OCI-LY1 (cell line): Measurements from ENCODE around the gene SLC7A14.

Experiments used
- H2AFZ ChIP-seq: fragments of 200-600 bp; sonication (generic), shearing (Covaris generic); 2 replicates; pipeline ENCODE4 v1.6.0; 2014; ENCODE audit warnings: antibody characterized with exemption, mild to moderate bottlenecking, low read length
- H3F3A ChIP-seq: fragments of 200-600 bp; sonication (generic), shearing (Covaris generic); 2 replicates; pipeline ENCODE4 v1.6.0; 2014; ENCODE audit warnings: mild to moderate bottlenecking, antibody characterized with exemption, low read length, moderate library complexity; ENCODE audit not compliant: insufficient read depth
- H3K27ac ChIP-seq: fragments of 200-600 bp; sonication (generic); 2 replicates; pipeline ENCODE4 v1.5.1; 2014; ENCODE audit warnings: low read length, mixed run types, mild to moderate bottlenecking, low read depth; ENCODE audit not compliant: poor library complexity, severe bottlenecking
- H3K27me3 ChIP-seq: fragments of 200-600 bp; sonication (generic); 2 replicates; pipeline ENCODE4 v1.6.0; 2014; ENCODE audit warnings: antibody characterized with exemption, mild to moderate bottlenecking, low read length, moderate library complexity; ENCODE audit not compliant: insufficient read depth
- H3K36me3 ChIP-seq: fragments of 200-600 bp; sonication (generic); 2 replicates; pipeline ENCODE4 v1.6.1; 2014; ENCODE audit warnings: mild to moderate bottlenecking, antibody characterized with exemption, low read length, moderate library complexity, mixed read lengths; ENCODE audit not compliant: insufficient read depth
- H3K4me1 ChIP-seq: fragments of 200-600 bp; sonication (generic); 2 replicates; pipeline ENCODE4 v1.5.1; 2014; ENCODE audit warnings: mild to moderate bottlenecking, low read length, moderate library complexity; ENCODE audit not compliant: insufficient read depth, severe bottlenecking
- H3K4me2 ChIP-seq: fragments of 200-600 bp; sonication (generic), shearing (Covaris generic); 2 replicates; pipeline ENCODE4 v1.6.1; 2014; ENCODE audit warnings: low read length
- H3K4me3 ChIP-seq: fragments of 200-600 bp; sonication (generic); 2 replicates; pipeline ENCODE4 v1.5.1; 2014; ENCODE audit warnings: low read length, low read depth, mild to moderate bottlenecking, mixed read lengths; ENCODE audit not compliant: poor library complexity, severe bottlenecking
- H3K79me2 ChIP-seq: fragments of 200-600 bp; shearing (Covaris generic); 2 replicates; pipeline ENCODE4 v1.6.1; 2016; ENCODE audit warnings: mixed run types, low read length, mixed read lengths; ENCODE audit not compliant: insufficient read depth
- H3K9ac ChIP-seq: fragments of 200-600 bp; sonication (generic), shearing (Covaris generic); 2 replicates; pipeline ENCODE4 v1.6.1; 2014; ENCODE audit warnings: mild to moderate bottlenecking, low read length, mixed read lengths
- H3K9me2 ChIP-seq: fragments of 200-600 bp; sonication (generic), shearing (Covaris generic); 2 replicates; pipeline ENCODE4 v1.6.1; 2014; ENCODE audit warnings: low read depth, mild to moderate bottlenecking, low read length, mixed read lengths
- H3K9me3 ChIP-seq: fragments of 200-600 bp; shearing (Covaris generic); 2 replicates; pipeline ENCODE4 v1.6.1; 2014; ENCODE audit warnings: low read length, mixed read lengths
- H4K20me1 ChIP-seq: fragments of 200-600 bp; sonication (generic), shearing (Covaris generic); 2 replicates; pipeline ENCODE4 v1.6.0; 2016; ENCODE audit warnings: mild to moderate bottlenecking, low read length; ENCODE audit not compliant: insufficient read depth
- EZH2 ChIP-seq: fragments of 200-600 bp; sonication (generic), shearing (Covaris generic); IDR thresholded peaks from 2 replicates; pipeline ENCODE4 v1.8.0; 2017; ENCODE audit warnings: borderline replicate concordance, mixed run types, mild to moderate bottlenecking, antibody characterized with exemption, low read length, moderate library complexity, mixed read lengths
- TF ChIP-seq, protein P1 (sequence below): fragments of 200-600 bp; sonication (generic), shearing (Covaris generic); IDR thresholded peaks from 2 replicates; pipeline ENCODE4 v1.5.1; 2017; ENCODE audit warnings: mild to moderate bottlenecking, antibody characterized with exemption, low read length, moderate library complexity, mixed read lengths

The SLC7A14 gene

DNA sequence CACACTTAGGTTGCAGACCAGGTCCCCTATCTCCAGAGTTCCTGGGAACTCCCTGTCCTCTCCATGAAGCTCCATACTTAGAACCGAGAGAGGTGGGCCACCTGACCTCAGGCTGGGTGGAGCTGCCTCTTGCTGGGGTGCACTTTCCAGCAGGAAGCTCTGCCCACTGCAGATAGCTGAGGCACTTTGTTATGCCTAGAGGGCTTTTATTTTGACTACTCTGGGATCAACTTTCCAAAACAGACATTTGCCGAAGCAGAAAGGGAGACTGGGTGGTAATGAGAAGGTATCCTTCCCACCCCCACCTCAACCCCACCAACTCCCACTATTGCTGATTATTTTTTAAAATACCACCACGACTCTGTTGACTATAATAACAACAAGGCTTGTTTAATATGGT lies 112.5 kb downstream of the SLC7A14 start:
- H3K9me3 ChIP-seq, result no peaks in the 10 kb centered on the region
- no peak overlapping the region for H3K9ac ChIP-seq
- H3K4me1 ChIP-seq, result no peaks in the 10 kb centered on the region
- H3K36me3 ChIP-seq, result no peaks in the 10 kb centered on the region
- H3K27me3 ChIP-seq, result peaks cover 4% of the 10 kb centered on the region; the same call in 1 of the 2 replicates
- no peak overlapping the region for H3K27ac ChIP-seq
- H3K4me2 ChIP-seq, result no peak overlapping the region
- no peaks in the 10 kb centered on the region for H3K79me2 ChIP-seq
- H2AFZ ChIP-seq, result no peak overlapping the region
- no peaks in the 10 kb centered on the region for H4K20me1 ChIP-seq
- TF ChIP-seq EZH2, result no peak
- TF ChIP-seq, protein P1, sequence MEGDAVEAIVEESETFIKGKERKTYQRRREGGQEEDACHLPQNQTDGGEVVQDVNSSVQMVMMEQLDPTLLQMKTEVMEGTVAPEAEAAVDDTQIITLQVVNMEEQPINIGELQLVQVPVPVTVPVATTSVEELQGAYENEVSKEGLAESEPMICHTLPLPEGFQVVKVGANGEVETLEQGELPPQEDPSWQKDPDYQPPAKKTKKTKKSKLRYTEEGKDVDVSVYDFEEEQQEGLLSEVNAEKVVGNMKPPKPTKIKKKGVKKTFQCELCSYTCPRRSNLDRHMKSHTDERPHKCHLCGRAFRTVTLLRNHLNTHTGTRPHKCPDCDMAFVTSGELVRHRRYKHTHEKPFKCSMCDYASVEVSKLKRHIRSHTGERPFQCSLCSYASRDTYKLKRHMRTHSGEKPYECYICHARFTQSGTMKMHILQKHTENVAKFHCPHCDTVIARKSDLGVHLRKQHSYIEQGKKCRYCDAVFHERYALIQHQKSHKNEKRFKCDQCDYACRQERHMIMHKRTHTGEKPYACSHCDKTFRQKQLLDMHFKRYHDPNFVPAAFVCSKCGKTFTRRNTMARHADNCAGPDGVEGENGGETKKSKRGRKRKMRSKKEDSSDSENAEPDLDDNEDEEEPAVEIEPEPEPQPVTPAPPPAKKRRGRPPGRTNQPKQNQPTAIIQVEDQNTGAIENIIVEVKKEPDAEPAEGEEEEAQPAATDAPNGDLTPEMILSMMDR, result no peak
- H3F3A ChIP-seq, result no peaks in the 10 kb centered on the region
- no peak overlapping the region for H3K4me3 ChIP-seq
- no peaks in the 10 kb centered on the region for H3K9me2 ChIP-seq

DNA sequence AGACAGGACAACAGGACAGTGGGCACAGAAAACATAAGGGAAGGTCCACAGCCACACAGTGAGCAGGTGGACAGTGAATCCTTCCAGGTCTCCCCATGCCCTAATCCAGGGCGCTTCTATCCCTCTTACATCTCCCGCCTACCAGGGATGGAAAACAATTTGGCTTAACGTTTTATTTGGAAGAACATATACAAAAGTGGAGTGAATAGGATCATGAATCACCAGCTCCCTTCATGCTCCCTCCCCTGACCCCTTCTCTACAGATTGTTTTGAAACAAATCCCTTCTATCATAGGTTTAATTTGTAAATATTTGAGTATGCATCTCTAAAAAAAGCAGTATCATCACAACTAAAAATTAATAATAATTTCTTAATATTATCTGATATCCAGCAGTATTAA lies 114.7 kb downstream of the SLC7A14 start:
- no peaks in the 10 kb centered on the region for H4K20me1 ChIP-seq
- no peak overlapping the region for H3K9ac ChIP-seq
- H3K27ac ChIP-seq, result no peak overlapping the region
- H3K4me1 ChIP-seq, result no peaks in the 10 kb centered on the region
- H3K27me3 ChIP-seq, result no peaks in the 10 kb centered on the region; the same call in 1 of the 2 replicates
- no peak overlapping the region for H3K4me3 ChIP-seq
- H3F3A ChIP-seq, result no peaks in the 10 kb centered on the region
- H2AFZ ChIP-seq, result no peak overlapping the region
- H3K36me3 ChIP-seq, result no peaks in the 10 kb centered on the region
- no peaks in the 10 kb centered on the region for H3K9me2 ChIP-seq
- H3K4me2 ChIP-seq, result no peak overlapping the region
- no peaks in the 10 kb centered on the region for H3K79me2 ChIP-seq
- no peaks in the 10 kb centered on the region for H3K9me3 ChIP-seq
- TF ChIP-seq, protein P1, result no peak

DNA sequence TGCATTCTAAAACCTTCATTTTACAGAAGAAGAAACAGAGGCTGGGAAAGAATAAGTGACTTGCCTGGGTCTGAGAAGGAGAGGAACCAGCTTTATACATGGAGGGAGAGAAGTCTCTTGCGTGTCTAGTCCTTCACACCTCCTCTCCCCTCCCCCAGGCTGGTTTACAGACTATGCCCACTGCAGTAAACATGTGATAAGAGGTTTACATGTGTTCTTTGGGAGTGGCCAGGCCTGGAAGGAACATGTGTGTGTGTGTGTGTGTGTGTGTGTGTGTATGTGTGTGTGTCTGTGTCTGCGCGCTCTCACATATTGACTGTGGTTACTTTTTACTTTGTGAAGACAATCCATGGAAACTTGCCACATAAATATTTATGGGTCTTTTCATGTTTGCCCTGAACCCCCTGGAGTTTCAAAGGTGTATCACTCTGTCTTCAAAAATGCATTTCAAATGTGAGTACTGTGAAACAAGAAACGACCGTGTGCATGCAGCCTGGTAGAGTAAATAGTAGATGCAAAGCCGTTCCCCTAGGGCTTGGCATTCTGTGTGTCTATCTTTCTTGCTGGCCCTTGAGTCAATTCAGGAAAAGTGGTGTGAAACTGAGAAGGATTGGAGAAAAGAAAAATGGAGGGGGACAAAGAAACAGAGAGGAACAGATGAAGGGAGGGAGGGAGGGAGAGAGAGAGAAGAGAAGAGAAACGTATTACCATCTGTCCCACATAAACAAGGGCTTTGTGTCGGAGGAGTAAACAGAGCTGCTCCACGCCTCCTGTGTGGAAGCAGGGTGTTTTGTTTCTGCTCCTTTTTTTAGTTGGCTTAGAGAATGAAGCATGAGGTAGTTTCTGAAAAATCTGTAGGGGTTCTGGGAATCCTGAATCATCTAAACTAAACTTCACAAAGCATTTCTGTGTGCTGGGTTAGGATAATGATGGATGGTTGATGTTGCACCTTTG lies 115.5 kb downstream of the SLC7A14 start:
- H3K9me2 ChIP-seq, result no peaks in the 10 kb centered on the region
- H4K20me1 ChIP-seq, result no peaks in the 10 kb centered on the region
- no peaks in the 10 kb centered on the region for H3K4me1 ChIP-seq
- no peak overlapping the region for H3K9ac ChIP-seq
- no peaks in the 10 kb centered on the region for H3K9me3 ChIP-seq
- no peak overlapping the region for H3K4me3 ChIP-seq
- no peak for TF ChIP-seq EZH2
- TF ChIP-seq, protein P1, result no peak
- no peaks in the 10 kb centered on the region for H3K36me3 ChIP-seq
- H3K27me3 ChIP-seq, result no peaks in the 10 kb centered on the region
- no peaks in the 10 kb centered on the region for H3F3A ChIP-seq
- no peaks in the 10 kb centered on the region for H3K79me2 ChIP-seq
- H3K27ac ChIP-seq, result no peak overlapping the region
- H3K4me2 ChIP-seq, result no peak overlapping the region
- no peak overlapping the region for H2AFZ ChIP-seq
